Activated CD8-positive, alpha-beta T cell treated with anti-CD3 and anti-CD28 coated beads for 36 hours (primary cell): Measurements from ENCODE around the gene GJB5. TPM values are rescaled to one million over a fixed set of nuclear protein-coding genes. Genes with fewer than 3 reads are reported as not detected.

Experiments
- ATAC-seq: fragments of 200-7000 bp; cut with Tn5 transposase; one replicate; pipeline ENCODE4 v1.10.0; 2021; ENCODE audit warnings: mild to moderate bottlenecking, moderate library complexity
- CTCF ChIA-PET: fragments of 350-600 bp; sonication (Branson Sonifier 250); formaldehyde crosslinking; loops from one replicate; lab custom pipeline; 2021; ENCODE audit warnings: antibody characterized with exemption; lab: Charles Lee
- POLR2A ChIA-PET: fragments of 350-600 bp; sonication (Branson Sonifier 250); formaldehyde crosslinking; loops from one replicate; lab custom pipeline; 2021; ENCODE audit warnings: antibody characterized with exemption; lab: Charles Lee
- DNase-seq: peaks from one replicate; pipeline ENCODE4 v3.0.0-alpha.2; 2020
- H3K27ac Mint-ChIP-seq: one replicate; pipeline ENCODE4 v1.8.0; 2021; ENCODE audit warnings: mild to moderate bottlenecking, mixed read lengths
- H3K27me3 Mint-ChIP-seq: one replicate; pipeline ENCODE4 v1.8.0; 2021; ENCODE audit warnings: mixed read lengths
- H3K36me3 Mint-ChIP-seq: one replicate; pipeline ENCODE4 v1.8.0; 2021; ENCODE audit warnings: low read depth, mixed read lengths
- H3K4me1 Mint-ChIP-seq: one replicate; pipeline ENCODE4 v1.8.0; 2021; ENCODE audit warnings: low read depth, mixed read lengths
- H3K4me3 Mint-ChIP-seq: one replicate; pipeline ENCODE4 v1.8.0; 2021; ENCODE audit warnings: mild to moderate bottlenecking, moderate library complexity, mixed read lengths
- H3K9me3 Mint-ChIP-seq: one replicate; pipeline ENCODE4 v1.8.0; 2021; ENCODE audit warnings: mixed read lengths
- intact Hi-C: fragments of 100-400 bp; cut with micrococcal nuclease; formaldehyde crosslinking; loops from one replicate; pipeline ENCODE4 v1.10.0; 2022
- total RNA-seq, 2 experiments: library from RNA; stranded (reverse); gene quantifications; one replicate each; pipeline ENCODE4 v1.2.3, GENCODE V29; 2021
- TF ChIP-seq, protein P1 (sequence below): fragments of 200-600 bp; IDR thresholded peaks from one replicate; pipeline ENCODE4 v1.8.0; 2022; ENCODE audit warnings: antibody characterized with exemption, mild to moderate bottlenecking

The GJB5 gene
- total RNA-seq, 2 experiments from 2014 or later = not detected

GRCh38 chr1:34794790-34795180 lies 39.9 kb downstream of the GJB5 start:
- ChIA-PET CTCF (no interaction called here), POLR2A (interaction anchor here (0.8 kb wide), 1 partner anchor 14 kb away, joined by 3 read pairs; the partner anchor contains the start of gene GJB3)
- no peak for ATAC-seq
- intact Hi-C loops = no loop called here
- TF ChIP-seq, protein P1, sequence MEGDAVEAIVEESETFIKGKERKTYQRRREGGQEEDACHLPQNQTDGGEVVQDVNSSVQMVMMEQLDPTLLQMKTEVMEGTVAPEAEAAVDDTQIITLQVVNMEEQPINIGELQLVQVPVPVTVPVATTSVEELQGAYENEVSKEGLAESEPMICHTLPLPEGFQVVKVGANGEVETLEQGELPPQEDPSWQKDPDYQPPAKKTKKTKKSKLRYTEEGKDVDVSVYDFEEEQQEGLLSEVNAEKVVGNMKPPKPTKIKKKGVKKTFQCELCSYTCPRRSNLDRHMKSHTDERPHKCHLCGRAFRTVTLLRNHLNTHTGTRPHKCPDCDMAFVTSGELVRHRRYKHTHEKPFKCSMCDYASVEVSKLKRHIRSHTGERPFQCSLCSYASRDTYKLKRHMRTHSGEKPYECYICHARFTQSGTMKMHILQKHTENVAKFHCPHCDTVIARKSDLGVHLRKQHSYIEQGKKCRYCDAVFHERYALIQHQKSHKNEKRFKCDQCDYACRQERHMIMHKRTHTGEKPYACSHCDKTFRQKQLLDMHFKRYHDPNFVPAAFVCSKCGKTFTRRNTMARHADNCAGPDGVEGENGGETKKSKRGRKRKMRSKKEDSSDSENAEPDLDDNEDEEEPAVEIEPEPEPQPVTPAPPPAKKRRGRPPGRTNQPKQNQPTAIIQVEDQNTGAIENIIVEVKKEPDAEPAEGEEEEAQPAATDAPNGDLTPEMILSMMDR = no peak
- peaks cover 16% of the 10 kb centered on the region for H3K27me3 Mint-ChIP-seq
- no peak overlapping the region for H3K27ac Mint-ChIP-seq
- DNase-seq = no peak
- H3K36me3 Mint-ChIP-seq = no peaks in the 10 kb centered on the region
- H3K4me1 Mint-ChIP-seq = peaks cover 7% of the 10 kb centered on the region
- H3K9me3 Mint-ChIP-seq = no peaks in the 10 kb centered on the region
- H3K4me3 Mint-ChIP-seq = no peak overlapping the region

DNA sequence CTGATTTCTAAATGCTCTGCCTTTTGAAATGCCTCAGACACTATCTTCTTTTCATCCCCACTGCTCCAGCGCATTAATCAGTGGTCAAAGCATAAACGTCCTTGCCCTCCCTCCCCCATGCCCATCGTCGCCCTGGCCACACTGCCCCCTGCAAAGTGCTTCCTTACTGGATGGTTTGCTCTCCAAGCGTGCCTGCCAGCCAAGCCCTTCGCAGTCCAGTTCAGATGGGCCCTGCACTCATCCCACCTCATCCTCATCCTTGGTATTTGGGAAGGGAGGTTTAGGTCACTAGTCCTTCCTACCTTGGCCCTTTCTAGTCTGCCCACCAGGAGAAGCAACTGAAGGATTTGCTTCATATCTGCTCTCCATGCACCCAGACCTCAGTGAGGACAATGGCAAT lies 41.1 kb downstream of the GJB5 start:
- Mint-ChIP-seq H3K27me3 (peaks cover 13% of the 10 kb centered on the region), H3K4me1 (peaks cover 12% of the 10 kb centered on the region), H3K9me3 (no peaks in the 10 kb centered on the region), H3K36me3 (no peaks in the 10 kb centered on the region), H3K27ac (no peak overlapping the region), H3K4me3 (no peak overlapping the region)
- ATAC-seq (no peak), DNase-seq (no peak)
- POLR2A ChIA-PET = interaction anchor here (0.8 kb wide), 1 partner anchor 15 kb away, joined by 3 read pairs; the partner anchor contains the start of gene GJB3
- CTCF ChIA-PET = no interaction called here
- TF ChIP-seq, protein P1 = no peak
- intact Hi-C loops = no loop called here

DNA sequence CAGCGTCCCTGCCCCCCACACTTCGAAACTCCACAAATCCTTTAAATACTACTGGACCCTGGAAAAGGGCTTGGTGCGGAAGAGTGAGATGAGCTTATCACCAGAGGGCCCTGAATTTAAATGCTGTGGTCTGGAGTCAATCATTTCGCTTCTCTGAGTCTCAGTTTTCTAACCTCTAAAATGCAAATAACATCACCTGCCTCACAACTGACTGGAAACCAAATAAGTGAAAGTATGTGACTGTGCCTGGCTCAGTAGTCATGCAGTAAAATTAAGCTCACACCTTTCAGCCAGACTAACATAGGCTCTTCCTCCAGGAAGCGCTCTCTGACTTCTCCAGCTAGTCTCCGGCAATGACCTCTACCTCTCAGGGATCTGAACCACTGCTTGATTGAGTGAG lies 42.1 kb downstream of the GJB5 start:
- H3K36me3 Mint-ChIP-seq = no peaks in the 10 kb centered on the region
- POLR2A ChIA-PET = interaction anchor here (0.7 kb wide), 1 partner anchor 63 kb away, joined by 4 read pairs; the partner anchor contains the start of gene SMIM12

DNA sequence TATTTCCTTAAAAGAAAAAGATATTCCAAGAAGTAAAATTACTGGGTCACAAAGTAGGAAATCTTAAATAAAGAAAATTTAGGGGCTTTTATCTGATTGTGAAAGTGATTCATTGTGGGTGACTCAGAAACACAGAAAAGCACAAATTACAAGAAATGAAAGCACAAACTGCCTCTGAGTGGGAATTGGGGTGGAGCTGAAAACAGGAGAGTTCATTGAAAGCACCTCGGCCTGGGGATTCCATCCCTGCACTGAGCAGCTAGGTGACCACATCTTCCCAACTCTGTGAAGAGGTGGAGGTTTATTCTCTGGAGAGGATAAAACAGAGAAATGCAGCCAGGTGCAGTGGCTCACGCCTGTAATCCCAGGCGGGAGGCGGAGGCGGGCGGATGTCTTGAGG lies 45.4 kb downstream of the GJB5 start:
- TF ChIP-seq, protein P1 = no peak
- intact Hi-C loops = no loop called here
- Mint-ChIP-seq H3K27me3 (no peaks in the 10 kb centered on the region), H3K27ac (peak overlapping the region; percentile 43), H3K36me3 (no peaks in the 10 kb centered on the region), H3K4me3 (no peak overlapping the region), H3K9me3 (peaks cover 5% of the 10 kb centered on the region), H3K4me1 (peaks cover 8% of the 10 kb centered on the region)
- ChIA-PET CTCF (interaction anchor here (1.1 to 2.6 kb wide), 2 partner anchors 14 to 53 kb away, joined by 3 to 11 read pairs; no protein-coding TSS in a partner anchor), POLR2A (no interaction called here)
- ATAC-seq (peak; percentile 81), DNase-seq (peak; percentile 23)

More for the DNA sequence above, 42.1 kb downstream of the GJB5 start:
- Mint-ChIP-seq H3K27me3 (peaks cover 7% of the 10 kb centered on the region), H3K9me3 (no peaks in the 10 kb centered on the region), H3K4me1 (peaks cover 12% of the 10 kb centered on the region), H3K27ac (no peak overlapping the region), H3K4me3 (no peak overlapping the region)
- CTCF ChIA-PET = interaction anchor here (1.7 to 2.4 kb wide), 2 partner anchors 10 to 56 kb away, joined by 5 to 12 read pairs; no protein-coding TSS in a partner anchor
- TF ChIP-seq, protein P1 = no peak
- intact Hi-C loops = no loop called here
- ATAC-seq (peak; percentile 25), DNase-seq (no peak)

DNA sequence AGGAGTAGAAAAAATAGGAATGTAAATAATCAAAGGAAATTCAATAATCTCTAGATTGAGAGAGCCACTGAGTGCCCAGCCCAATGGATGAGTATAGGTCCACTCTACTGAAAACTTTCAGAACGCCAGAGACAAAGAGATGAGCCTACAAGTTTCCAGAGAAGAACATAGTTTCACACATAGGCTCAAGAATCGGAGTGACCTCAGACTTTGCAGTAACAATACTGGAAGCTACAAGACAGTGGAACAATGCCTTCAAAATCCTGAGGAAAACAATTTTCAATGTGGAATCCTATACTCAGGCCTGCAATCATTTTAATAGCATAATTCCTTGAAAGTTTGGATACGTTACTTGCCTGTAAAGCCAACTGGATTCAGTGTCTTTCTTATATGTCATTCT lies 48.9 kb downstream of the GJB5 start:
- Mint-ChIP-seq H3K27ac (no peak overlapping the region), H3K9me3 (peaks cover 5% of the 10 kb centered on the region)

More for the DNA sequence above, 48.9 kb downstream of the GJB5 start:
- ChIA-PET POLR2A (interaction anchor here (0.6 to 1.2 kb wide), 2 partner anchors 10 to 1000 kb away, joined by 3 to 5 read pairs; no protein-coding TSS in a partner anchor), CTCF (interaction anchor here (1.1 kb wide), 1 partner anchor 49 kb away, joined by 11 read pairs; no protein-coding TSS in a partner anchor)
- H3K4me3 Mint-ChIP-seq = no peak overlapping the region
- ATAC-seq = no peak
- H3K4me1 Mint-ChIP-seq = peaks cover 8% of the 10 kb centered on the region
- DNase-seq = no peak
- TF ChIP-seq, protein P1 = no peak
- no peaks in the 10 kb centered on the region for H3K36me3 Mint-ChIP-seq
- H3K27me3 Mint-ChIP-seq = no peaks in the 10 kb centered on the region
- intact Hi-C loops = no loop called here
